Measurements from ENCODE around the gene DCUN1D1. TPM values are rescaled to one million over a fixed set of nuclear protein-coding genes. Genes with fewer than 3 reads are reported as not detected.

DCUN1D1 gene
- total RNA-seq, 3 donors from 2014 or later (not counting 1 experiment from before 2014, with no cell fraction given): 46.5 to 62.0 (median 51.7) TPM

GRCh38 chr3:182891364-182891763 lies 89.0 kb downstream of the DCUN1D1 start:
- Histone ChIP-seq H3K9me3 (ENCODE audit: control insufficient read depth, insufficient read depth, low read length) (no peaks in the 10 kb centered on the region), H3K4me3 (ENCODE audit: low read length) (no peak overlapping the region), H3K27ac (ENCODE audit: low read length) (no peak overlapping the region), H3K4me1 (ENCODE audit: control insufficient read depth, insufficient read depth, low read length) (no peaks in the 10 kb centered on the region), H3K27me3 (ENCODE audit: control insufficient read depth, insufficient read depth, low read length) (no peaks in the 10 kb centered on the region), H3K36me3 (ENCODE audit: control insufficient read depth, insufficient read depth, low read length) (peaks cover 49% of the 10 kb centered on the region)
- TF ChIP-seq, protein P1, sequence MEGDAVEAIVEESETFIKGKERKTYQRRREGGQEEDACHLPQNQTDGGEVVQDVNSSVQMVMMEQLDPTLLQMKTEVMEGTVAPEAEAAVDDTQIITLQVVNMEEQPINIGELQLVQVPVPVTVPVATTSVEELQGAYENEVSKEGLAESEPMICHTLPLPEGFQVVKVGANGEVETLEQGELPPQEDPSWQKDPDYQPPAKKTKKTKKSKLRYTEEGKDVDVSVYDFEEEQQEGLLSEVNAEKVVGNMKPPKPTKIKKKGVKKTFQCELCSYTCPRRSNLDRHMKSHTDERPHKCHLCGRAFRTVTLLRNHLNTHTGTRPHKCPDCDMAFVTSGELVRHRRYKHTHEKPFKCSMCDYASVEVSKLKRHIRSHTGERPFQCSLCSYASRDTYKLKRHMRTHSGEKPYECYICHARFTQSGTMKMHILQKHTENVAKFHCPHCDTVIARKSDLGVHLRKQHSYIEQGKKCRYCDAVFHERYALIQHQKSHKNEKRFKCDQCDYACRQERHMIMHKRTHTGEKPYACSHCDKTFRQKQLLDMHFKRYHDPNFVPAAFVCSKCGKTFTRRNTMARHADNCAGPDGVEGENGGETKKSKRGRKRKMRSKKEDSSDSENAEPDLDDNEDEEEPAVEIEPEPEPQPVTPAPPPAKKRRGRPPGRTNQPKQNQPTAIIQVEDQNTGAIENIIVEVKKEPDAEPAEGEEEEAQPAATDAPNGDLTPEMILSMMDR (IDR thresholded peaks at IDR 0.05): no peak
- H3K36me3 Mint-ChIP-seq: peaks cover 7% of the 10 kb centered on the region
- intact Hi-C loops (cut with micrococcal nuclease): no loop called here
- DNase-seq: no peak
- no peak overlapping the region for H3K4me3 Mint-ChIP-seq
- H3K27ac Mint-ChIP-seq: peak overlapping the region; percentile 48 to 52
- H3K9me3 Mint-ChIP-seq: no peaks in the 10 kb centered on the region
- H3K27me3 Mint-ChIP-seq (ENCODE audit: low read depth in 2 of 2): no peaks in the 10 kb centered on the region
- peaks cover 14 to 22% of the 10 kb centered on the region in 2 donors for H3K4me1 Mint-ChIP-seq
- no CpG with 5 or more reads among the region's 1 CpG for WGBS (ENCODE audit: insufficient coverage)
- ATAC-seq: no peak

- intact Hi-C loops (cut with micrococcal nuclease): no loop called here
- no peaks in the 10 kb centered on the region for H3K9me3 ChIP-seq (ENCODE audit: control insufficient read depth, insufficient read depth, low read length)
- Mint-ChIP-seq H3K27ac (no peak overlapping the region), H3K4me3 (no peak overlapping the region), H3K4me1 (peaks cover 10 to 12% of the 10 kb centered on the region in 2 donors), H3K27me3 (ENCODE audit: low read depth in 2 of 2) (no peaks in the 10 kb centered on the region), H3K9me3 (no peaks in the 10 kb centered on the region), H3K36me3 (peaks cover 7% of the 10 kb centered on the region)
- no peaks in the 10 kb centered on the region for H3K4me1 ChIP-seq (ENCODE audit: control insufficient read depth, insufficient read depth, low read length)
- TF ChIP-seq, protein P1 (IDR thresholded peaks at IDR 0.05): no peak
- no peaks in the 10 kb centered on the region for H3K27me3 ChIP-seq (ENCODE audit: control insufficient read depth, insufficient read depth, low read length)
- no peak overlapping the region for H3K27ac ChIP-seq (ENCODE audit: low read length)
- 92% methylated on average over 2 of the region's 3 CpGs for WGBS (ENCODE audit: insufficient coverage)
- no peak for ATAC-seq
- no peak overlapping the region for H3K4me3 ChIP-seq (ENCODE audit: low read length)
- no peak for DNase-seq
- H3K36me3 ChIP-seq (ENCODE audit: control insufficient read depth, insufficient read depth, low read length): peaks cover 55% of the 10 kb centered on the region
These were observed 90.2 kb downstream of the DCUN1D1 start for GRCh38 chr3:182889948-182890629.

Other genes with a start within 250 kb of the DCUN1D1 start
- gene ATP11B, start 187.0 kb downstream of the DCUN1D1 start, total RNA-seq: 100 to 1,000 TPM; 157 to 174 (median 172) TPM
- 10 to 100 TPM; 18.4 to 23.0 (median 21.7) TPM for gene MCCC1, start 119.0 kb upstream of the DCUN1D1 start, total RNA-seq
- gene LAMP3, start 182.2 kb upstream of the DCUN1D1 start, total RNA-seq: under 1 TPM; 0.14 to 0.56 (median 0.43) TPM

All from natural killer cell (primary cell).